Measurements from ENCODE around the gene PALM3.
"Not testable (repeated sequence)": the region's sequence is repeated elsewhere in the genome, so short reads cannot be mapped to it uniquely, and the experiment has no call there.

PALM3 gene

GRCh38 chr19:14056069-14056666, 5.7 kb downstream of the PALM3 start:
- H3K36me3 ChIP-seq (ENCODE audit: control insufficient read depth, insufficient read depth, low read length, severe bottlenecking), result no peaks in the 10 kb centered on the region
- no peak overlapping the region for H3K9ac ChIP-seq (ENCODE audit: low read length)
- peaks cover 2% of the 10 kb centered on the region for H3K4me1 ChIP-seq (ENCODE audit: control insufficient read depth, insufficient read depth, low read length)
- no peak for DNase-seq (ENCODE audit: low read depth)
- H3K27me3 ChIP-seq (replicated peaks; ENCODE audit: control insufficient read depth, insufficient read depth, low read length), result peaks cover 33% of the 10 kb centered on the region
- H3K9me3 ChIP-seq (ENCODE audit: control insufficient read depth, low read length), result peaks cover 6% of the 10 kb centered on the region
- no peak overlapping the region for H3K4me3 ChIP-seq (ENCODE audit: low read length)

GRCh38 chr19:14055396-14055795, 6.5 kb downstream of the PALM3 start:
- DNase-seq (ENCODE audit: low read depth), result no peak
- Histone ChIP-seq H3K9me3 (ENCODE audit: control insufficient read depth, low read length) (peaks cover 6% of the 10 kb centered on the region), H3K9ac (ENCODE audit: low read length) (no peak overlapping the region), H3K36me3 (ENCODE audit: control insufficient read depth, insufficient read depth, low read length, severe bottlenecking) (no peaks in the 10 kb centered on the region), H3K4me3 (ENCODE audit: low read length) (no peak overlapping the region), H3K4me1 (ENCODE audit: control insufficient read depth, insufficient read depth, low read length) (no peaks in the 10 kb centered on the region), H3K27me3 (replicated peaks; ENCODE audit: control insufficient read depth, insufficient read depth, low read length) (peaks cover 29% of the 10 kb centered on the region)

- no peaks in the 10 kb centered on the region for H3K4me1 ChIP-seq (ENCODE audit: control insufficient read depth, insufficient read depth, low read length)
- no peaks in the 10 kb centered on the region for H3K36me3 ChIP-seq (ENCODE audit: control insufficient read depth, insufficient read depth, low read length, severe bottlenecking)
- no peak overlapping the region for H3K9ac ChIP-seq (ENCODE audit: low read length)
- no peak for DNase-seq (ENCODE audit: low read depth)
- H3K9me3 ChIP-seq (ENCODE audit: control insufficient read depth, low read length), result peaks cover 6% of the 10 kb centered on the region
- no peak overlapping the region for H3K4me3 ChIP-seq (ENCODE audit: low read length)
- H3K27me3 ChIP-seq (replicated peaks; ENCODE audit: control insufficient read depth, insufficient read depth, low read length), result peaks cover 23% of the 10 kb centered on the region
These were observed 7.2 kb downstream of the PALM3 start for GRCh38 chr19:14054721-14055120.

- Histone ChIP-seq H3K9ac (ENCODE audit: low read length) (no peak overlapping the region), H3K4me3 (ENCODE audit: low read length) (no peak overlapping the region), H3K4me1 (ENCODE audit: control insufficient read depth, insufficient read depth, low read length) (no peaks in the 10 kb centered on the region)
These were observed 7.8 kb downstream of the PALM3 start for GRCh38 chr19:14054099-14054498.

GRCh38 chr19:14053500-14053899, 8.4 kb downstream of the PALM3 start:
- DNase-seq (ENCODE audit: low read depth), result no peak
- Histone ChIP-seq H3K4me1 (ENCODE audit: control insufficient read depth, insufficient read depth, low read length) (no peaks in the 10 kb centered on the region), H3K27me3 (replicated peaks; ENCODE audit: control insufficient read depth, insufficient read depth, low read length) (peaks cover 11% of the 10 kb centered on the region), H3K9ac (ENCODE audit: low read length) (no peak overlapping the region), H3K4me3 (ENCODE audit: low read length) (no peak overlapping the region), H3K9me3 (ENCODE audit: control insufficient read depth, low read length) (peaks cover 6% of the 10 kb centered on the region), H3K36me3 (ENCODE audit: control insufficient read depth, insufficient read depth, low read length, severe bottlenecking) (no peaks in the 10 kb centered on the region)

More at GRCh38 chr19:14054099-14054498, 7.8 kb downstream of the PALM3 start:
- H3K9me3 ChIP-seq (ENCODE audit: control insufficient read depth, low read length), result peaks cover 6% of the 10 kb centered on the region
- H3K36me3 ChIP-seq (ENCODE audit: control insufficient read depth, insufficient read depth, low read length, severe bottlenecking), result no peaks in the 10 kb centered on the region
- peaks cover 17% of the 10 kb centered on the region for H3K27me3 ChIP-seq (replicated peaks; ENCODE audit: control insufficient read depth, insufficient read depth, low read length)
- DNase-seq (ENCODE audit: low read depth), result no peak

GRCh38 chr19:14053032-14053431, 8.8 kb downstream of the PALM3 start:
- DNase-seq (ENCODE audit: low read depth), result no peak
- Histone ChIP-seq H3K9ac (ENCODE audit: low read length) (no peak overlapping the region), H3K4me1 (ENCODE audit: control insufficient read depth, insufficient read depth, low read length) (no peaks in the 10 kb centered on the region), H3K4me3 (ENCODE audit: low read length) (no peak overlapping the region), H3K27me3 (replicated peaks; ENCODE audit: control insufficient read depth, insufficient read depth, low read length) (peaks cover 7% of the 10 kb centered on the region), H3K9me3 (ENCODE audit: control insufficient read depth, low read length) (peaks cover 6% of the 10 kb centered on the region), H3K36me3 (ENCODE audit: control insufficient read depth, insufficient read depth, low read length, severe bottlenecking) (no peaks in the 10 kb centered on the region)

- Histone ChIP-seq H3K27me3 (replicated peaks; ENCODE audit: control insufficient read depth, insufficient read depth, low read length) (peaks cover 5% of the 10 kb centered on the region), H3K9me3 (ENCODE audit: control insufficient read depth, low read length) (peaks cover 6% of the 10 kb centered on the region), H3K4me3 (ENCODE audit: low read length) (no peak overlapping the region), H3K36me3 (ENCODE audit: control insufficient read depth, insufficient read depth, low read length, severe bottlenecking) (no peaks in the 10 kb centered on the region), H3K4me1 (ENCODE audit: control insufficient read depth, insufficient read depth, low read length) (no peaks in the 10 kb centered on the region), H3K9ac (ENCODE audit: low read length) (no peak overlapping the region)
- no peak for DNase-seq (ENCODE audit: low read depth)
These were observed 9.4 kb downstream of the PALM3 start for GRCh38 chr19:14052470-14052869.

- Histone ChIP-seq H3K27me3 (replicated peaks; ENCODE audit: control insufficient read depth, insufficient read depth, low read length) (peaks cover 5% of the 10 kb centered on the region), H3K9ac (ENCODE audit: low read length) (no peak overlapping the region), H3K4me1 (ENCODE audit: control insufficient read depth, insufficient read depth, low read length) (no peaks in the 10 kb centered on the region), H3K36me3 (ENCODE audit: control insufficient read depth, insufficient read depth, low read length, severe bottlenecking) (no peaks in the 10 kb centered on the region), H3K4me3 (ENCODE audit: low read length) (no peak overlapping the region), H3K9me3 (ENCODE audit: control insufficient read depth, low read length) (peaks cover 6% of the 10 kb centered on the region)
- DNase-seq (ENCODE audit: low read depth), result no peak
These were observed 9.9 kb downstream of the PALM3 start for GRCh38 chr19:14051980-14052379.

- H3K27me3 ChIP-seq (replicated peaks; ENCODE audit: control insufficient read depth, insufficient read depth, low read length); H3K4me3 ChIP-seq (ENCODE audit: low read length); H3K36me3 ChIP-seq (ENCODE audit: control insufficient read depth, insufficient read depth, low read length, severe bottlenecking); H3K4me1 ChIP-seq (ENCODE audit: control insufficient read depth, insufficient read depth, low read length); DNase-seq (ENCODE audit: low read depth); H3K9me3 ChIP-seq (ENCODE audit: control insufficient read depth, low read length); H3K9ac ChIP-seq (ENCODE audit: low read length): not testable (repeated sequence)
These were observed 10.9 kb downstream of the PALM3 start for GRCh38 chr19:14050961-14051360.

- Histone ChIP-seq H3K4me3 (ENCODE audit: low read length) (no peak overlapping the region), H3K4me1 (ENCODE audit: control insufficient read depth, insufficient read depth, low read length) (no peaks in the 10 kb centered on the region), H3K9me3 (ENCODE audit: control insufficient read depth, low read length) (peaks cover 6% of the 10 kb centered on the region), H3K27me3 (replicated peaks; ENCODE audit: control insufficient read depth, insufficient read depth, low read length) (peaks cover 5% of the 10 kb centered on the region), H3K36me3 (ENCODE audit: control insufficient read depth, insufficient read depth, low read length, severe bottlenecking) (no peaks in the 10 kb centered on the region), H3K9ac (ENCODE audit: low read length) (no peak overlapping the region)
- no peak for DNase-seq (ENCODE audit: low read depth)
These were observed 11.4 kb downstream of the PALM3 start for GRCh38 chr19:14050512-14050911.

- no peaks in the 10 kb centered on the region for H3K36me3 ChIP-seq (ENCODE audit: control insufficient read depth, insufficient read depth, low read length, severe bottlenecking)
- DNase-seq (ENCODE audit: low read depth), result peak; percentile 49
- no peak overlapping the region for H3K4me3 ChIP-seq (ENCODE audit: low read length)
- H3K9ac ChIP-seq (ENCODE audit: low read length), result no peak overlapping the region
- peaks cover 6% of the 10 kb centered on the region for H3K9me3 ChIP-seq (ENCODE audit: control insufficient read depth, low read length)
- H3K27me3 ChIP-seq (replicated peaks; ENCODE audit: control insufficient read depth, insufficient read depth, low read length), result no peaks in the 10 kb centered on the region
- no peaks in the 10 kb centered on the region for H3K4me1 ChIP-seq (ENCODE audit: control insufficient read depth, insufficient read depth, low read length)
These were observed 13.3 kb downstream of the PALM3 start for GRCh38 chr19:14048443-14049153.

Data from adipocyte (in vitro differentiated cells).